ENCODE results near the gene ZNF263. TPM values are rescaled to one million over a fixed set of nuclear protein-coding genes. Genes with fewer than 3 reads are reported as not detected.

Gene ZNF263
- total RNA-seq, 1 experiment from 2014 or later, result 30.9 TPM

DNA sequence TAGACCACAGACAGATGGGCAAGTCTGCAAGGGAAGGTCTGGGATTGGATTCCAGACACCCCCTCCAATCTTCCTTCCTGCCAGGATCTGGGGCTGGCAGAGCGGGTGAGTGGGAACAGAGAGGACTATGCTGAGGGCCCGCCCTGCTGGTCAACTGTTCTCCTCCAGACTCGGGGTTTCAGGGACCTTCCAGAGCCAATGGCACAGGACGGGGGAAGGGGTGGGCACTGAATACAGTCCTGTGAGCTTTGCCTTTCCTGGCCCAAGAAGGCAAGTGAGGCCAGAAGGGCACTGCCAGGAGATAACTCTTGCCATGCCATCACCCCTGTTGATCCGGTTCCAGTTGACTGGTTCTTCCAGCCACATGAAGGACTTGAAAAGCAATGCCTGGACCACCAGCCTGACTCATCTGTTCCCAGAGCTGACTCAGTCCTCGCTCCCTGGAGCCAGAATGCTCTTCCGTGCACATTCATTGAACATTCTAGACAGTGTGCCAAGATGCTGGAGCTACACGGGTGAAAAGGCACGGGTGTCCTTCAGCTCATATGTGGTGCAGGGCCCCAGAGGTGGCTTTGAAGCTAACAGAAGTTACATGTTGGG lies 26.3 kb upstream of the ZNF263 start:
- no TSS peak for BruUV-seq (replicated peaks)
- peak; percentile 87 for DNase-seq (ENCODE audit: unreplicated experiment)
- CTCF ChIA-PET, result interaction anchor here (0.6 to 0.9 kb wide), 3 partner anchors 94 to 935 kb away, joined by 3 to 4 read pairs (median 3); no protein-coding TSS in a partner anchor

DNA sequence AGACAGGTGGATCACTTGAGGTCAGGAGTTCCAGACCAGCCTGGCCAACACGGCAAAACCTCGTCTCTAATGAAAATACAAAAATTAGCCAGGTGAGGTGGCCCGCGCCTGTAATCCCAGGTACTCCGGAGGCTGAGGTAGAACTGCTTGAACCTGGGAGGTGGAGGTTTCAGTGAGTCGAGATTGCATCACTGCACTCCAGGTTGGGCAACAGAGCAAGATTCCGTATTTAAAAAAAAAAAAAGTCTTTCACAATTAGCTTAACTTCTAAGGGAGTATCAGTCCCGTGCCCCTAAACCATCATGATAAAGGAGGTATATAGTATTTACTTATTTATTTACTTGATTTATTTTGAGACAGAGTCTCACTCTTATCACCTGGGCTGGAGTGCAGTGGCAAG lies 23.5 kb upstream of the ZNF263 start:
- POLR2A ChIA-PET, result interaction anchor here (0.7 to 0.9 kb wide), 2 partner anchors 11 to 19 kb away, joined by 3 read pairs; no protein-coding TSS in a partner anchor
- no peaks in the 10 kb centered on the region for H3K9me3 Mint-ChIP-seq (ENCODE audit: unreplicated experiment)
- H3K27ac Mint-ChIP-seq (ENCODE audit: low read depth, unreplicated experiment), result no peak overlapping the region
- no TSS peak for BruUV-seq (replicated peaks)
- H3K36me3 Mint-ChIP-seq (ENCODE audit: insufficient read depth, unreplicated experiment), result peaks cover 24% of the 10 kb centered on the region
- H3K4me3 Mint-ChIP-seq (ENCODE audit: unreplicated experiment), result no peak overlapping the region
- CTCF ChIA-PET, result interaction anchor here (0.9 kb wide), 1 partner anchor 10 kb away, joined by 3 read pairs; no protein-coding TSS in a partner anchor
- no peaks in the 10 kb centered on the region for H3K27me3 Mint-ChIP-seq (ENCODE audit: insufficient read depth, unreplicated experiment)
- TF ChIP-seq, protein P1, sequence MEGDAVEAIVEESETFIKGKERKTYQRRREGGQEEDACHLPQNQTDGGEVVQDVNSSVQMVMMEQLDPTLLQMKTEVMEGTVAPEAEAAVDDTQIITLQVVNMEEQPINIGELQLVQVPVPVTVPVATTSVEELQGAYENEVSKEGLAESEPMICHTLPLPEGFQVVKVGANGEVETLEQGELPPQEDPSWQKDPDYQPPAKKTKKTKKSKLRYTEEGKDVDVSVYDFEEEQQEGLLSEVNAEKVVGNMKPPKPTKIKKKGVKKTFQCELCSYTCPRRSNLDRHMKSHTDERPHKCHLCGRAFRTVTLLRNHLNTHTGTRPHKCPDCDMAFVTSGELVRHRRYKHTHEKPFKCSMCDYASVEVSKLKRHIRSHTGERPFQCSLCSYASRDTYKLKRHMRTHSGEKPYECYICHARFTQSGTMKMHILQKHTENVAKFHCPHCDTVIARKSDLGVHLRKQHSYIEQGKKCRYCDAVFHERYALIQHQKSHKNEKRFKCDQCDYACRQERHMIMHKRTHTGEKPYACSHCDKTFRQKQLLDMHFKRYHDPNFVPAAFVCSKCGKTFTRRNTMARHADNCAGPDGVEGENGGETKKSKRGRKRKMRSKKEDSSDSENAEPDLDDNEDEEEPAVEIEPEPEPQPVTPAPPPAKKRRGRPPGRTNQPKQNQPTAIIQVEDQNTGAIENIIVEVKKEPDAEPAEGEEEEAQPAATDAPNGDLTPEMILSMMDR (IDR thresholded peaks at IDR 0.05; ENCODE audit: unreplicated experiment), result no peak
- H3K4me1 Mint-ChIP-seq (ENCODE audit: insufficient read depth, unreplicated experiment), result no peaks in the 10 kb centered on the region
- DNase-seq (ENCODE audit: unreplicated experiment), result peak; percentile 76
- intact Hi-C loops (cut with micrococcal nuclease), result loop anchor here (5.0 kb wide), 1 partner anchor 197 kb away; no protein-coding TSS in a partner anchor

More for the DNA sequence above, 26.3 kb upstream of the ZNF263 start:
- Mint-ChIP-seq H3K4me1 (ENCODE audit: insufficient read depth, unreplicated experiment) (no peaks in the 10 kb centered on the region), H3K9me3 (ENCODE audit: unreplicated experiment) (no peaks in the 10 kb centered on the region), H3K27me3 (ENCODE audit: insufficient read depth, unreplicated experiment) (no peaks in the 10 kb centered on the region), H3K27ac (ENCODE audit: low read depth, unreplicated experiment) (no peak overlapping the region), H3K36me3 (ENCODE audit: insufficient read depth, unreplicated experiment) (peaks cover 17% of the 10 kb centered on the region), H3K4me3 (ENCODE audit: unreplicated experiment) (no peak overlapping the region)
- TF ChIP-seq, protein P1 (IDR thresholded peaks at IDR 0.05; ENCODE audit: unreplicated experiment), result no peak
- POLR2A ChIA-PET, result no interaction called here
- intact Hi-C loops (cut with micrococcal nuclease), result no loop called here

DNA sequence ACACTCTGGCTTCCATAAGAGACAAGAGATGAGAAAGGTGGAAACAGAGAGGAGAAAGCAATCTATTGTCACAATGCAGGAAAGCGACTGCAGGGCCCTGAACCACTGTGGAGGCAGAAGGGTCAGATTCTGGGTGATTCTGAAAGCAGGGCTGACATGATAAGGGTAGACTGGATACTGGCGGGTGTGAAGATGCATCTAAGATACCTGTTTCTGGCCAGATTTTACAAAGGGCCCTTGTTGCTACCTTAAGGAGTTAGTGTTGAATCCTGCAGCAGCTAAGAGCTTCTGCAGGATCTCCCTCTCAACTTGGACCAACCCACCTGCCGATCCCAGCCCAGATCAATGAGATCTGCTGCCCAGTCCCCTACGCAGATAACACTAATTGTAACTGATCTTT lies 20.8 kb upstream of the ZNF263 start:
- ChIA-PET CTCF (interaction anchor here (0.6 to 1.5 kb wide), 3 partner anchors 8 to 134 kb away, joined by 3 read pairs; no protein-coding TSS in a partner anchor), POLR2A (interaction anchor here (0.7 to 6.8 kb wide), 10 partner anchors 9 to 195 kb away, joined by 3 to 161 read pairs (median 10); partner anchors contain the start of genes NAA60, ZNF200, ZNF213 and ZNF263)
- intact Hi-C loops (cut with micrococcal nuclease), result loop anchor here (5.0 kb wide), 1 partner anchor 195 kb away; no protein-coding TSS in a partner anchor
- H3K36me3 Mint-ChIP-seq (ENCODE audit: insufficient read depth, unreplicated experiment), result peaks cover 15% of the 10 kb centered on the region
- peak overlapping the region; percentile 95 for H3K27ac Mint-ChIP-seq (ENCODE audit: low read depth, unreplicated experiment)
- peak overlapping the region; percentile 89 for H3K4me3 Mint-ChIP-seq (ENCODE audit: unreplicated experiment)
- H3K4me1 Mint-ChIP-seq (ENCODE audit: insufficient read depth, unreplicated experiment), result no peaks in the 10 kb centered on the region
- H3K9me3 Mint-ChIP-seq (ENCODE audit: unreplicated experiment), result no peaks in the 10 kb centered on the region
- no peaks in the 10 kb centered on the region for H3K27me3 Mint-ChIP-seq (ENCODE audit: insufficient read depth, unreplicated experiment)
- no TSS peak for BruUV-seq (replicated peaks)
- no peak for DNase-seq (ENCODE audit: unreplicated experiment)
- TF ChIP-seq, protein P1 (IDR thresholded peaks at IDR 0.05; ENCODE audit: unreplicated experiment), result no peak

All from MCF 10A (cell line).